ENCODE results near the gene EWSR1.
"Not testable (repeated sequence)": the region's sequence is repeated elsewhere in the genome, so short reads cannot be mapped to it uniquely, and the experiment has no call there.

EWSR1 gene

DNA sequence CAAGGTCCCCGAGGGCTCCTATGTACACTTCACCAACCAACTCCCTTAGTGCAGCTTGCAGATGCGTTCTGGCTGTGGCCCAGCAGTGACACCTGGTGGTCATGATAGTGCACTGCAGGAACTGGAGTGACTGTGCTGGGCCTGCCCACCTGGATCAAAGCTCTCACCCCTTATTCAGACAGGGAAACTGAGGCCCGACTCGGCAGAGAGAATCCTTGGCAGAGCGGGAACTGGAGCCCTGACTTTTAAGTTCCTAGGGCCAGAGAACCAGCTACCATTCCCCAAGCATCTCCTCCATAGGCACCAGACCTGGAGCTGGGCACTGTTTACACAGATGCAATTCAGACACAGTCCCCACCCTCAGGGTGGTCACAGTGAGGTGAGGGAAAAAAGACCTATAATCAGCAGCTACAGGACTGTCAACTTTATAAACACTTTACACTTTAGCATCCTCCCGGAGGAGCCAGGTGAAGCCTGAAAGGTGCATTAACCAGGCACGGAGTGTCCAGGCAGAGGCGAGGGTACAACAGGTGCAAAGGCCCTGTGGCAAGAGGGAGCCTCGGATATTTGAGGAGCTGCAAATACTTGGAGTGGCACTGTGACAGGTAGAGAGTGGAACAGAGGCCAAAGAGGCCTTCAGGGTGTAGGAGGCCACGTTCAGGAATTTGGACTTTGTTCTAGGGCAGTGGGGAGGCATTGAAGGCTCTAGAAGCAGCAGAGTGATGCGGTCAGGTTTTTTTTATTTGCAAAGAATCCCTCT, 22.3 kb upstream of the EWSR1 start:
- peak; percentile 41 for DNase-seq (ENCODE audit: low read depth, low spot score)

GRCh38 chr22:29247891-29248290, 20.2 kb upstream of the EWSR1 start:
- DNase-seq (ENCODE audit: low read depth, low spot score): not testable (repeated sequence)

GRCh38 chr22:29251265-29251664, 16.8 kb upstream of the EWSR1 start:
- no peak for DNase-seq (ENCODE audit: low read depth, low spot score)

DNA sequence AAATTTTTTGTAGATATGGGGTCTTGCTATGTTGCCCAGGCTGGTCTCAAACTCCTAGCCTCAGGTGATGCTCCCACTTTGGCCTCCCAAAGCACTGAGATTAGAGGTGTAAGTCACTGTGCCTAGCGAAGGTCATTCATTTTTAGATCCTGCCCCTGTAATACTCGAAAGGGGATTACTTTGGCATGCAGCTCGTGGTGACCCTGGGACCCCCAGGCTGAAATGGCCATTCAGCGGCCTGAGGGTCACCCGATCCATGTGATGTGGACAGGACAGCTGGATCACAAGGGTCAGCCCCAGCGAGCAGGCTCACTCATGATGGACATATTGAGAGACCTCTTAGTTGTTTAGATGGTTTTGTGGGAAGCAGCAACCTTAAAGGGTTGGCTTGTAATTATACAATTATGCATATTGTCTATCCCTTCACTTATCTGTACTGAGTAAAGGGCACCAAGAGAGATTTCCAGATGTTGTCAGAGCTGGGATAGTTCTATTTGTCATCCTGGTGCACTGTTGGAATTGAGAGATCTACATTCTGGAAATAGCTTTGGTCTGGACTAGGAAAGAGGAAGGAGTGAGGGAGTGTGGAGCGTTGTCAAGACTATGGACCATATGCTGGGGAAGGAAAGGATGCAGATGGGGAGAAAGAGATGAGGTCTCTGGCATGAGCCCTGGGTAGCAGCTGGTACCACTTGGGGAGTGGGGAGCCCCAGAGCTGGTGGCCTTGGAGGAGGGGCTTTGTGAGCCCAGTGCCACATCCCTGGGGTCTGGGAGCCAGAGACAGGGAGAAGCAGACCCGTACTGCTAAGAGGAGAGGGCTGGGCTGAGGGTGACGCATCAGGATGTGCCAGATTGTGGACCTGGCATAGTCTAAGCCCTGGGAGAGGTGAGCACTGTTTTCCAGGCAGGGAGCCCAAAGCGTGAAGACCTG, 15.8 kb upstream of the EWSR1 start:
- DNase-seq (ENCODE audit: low read depth, low spot score): no peak

DNA sequence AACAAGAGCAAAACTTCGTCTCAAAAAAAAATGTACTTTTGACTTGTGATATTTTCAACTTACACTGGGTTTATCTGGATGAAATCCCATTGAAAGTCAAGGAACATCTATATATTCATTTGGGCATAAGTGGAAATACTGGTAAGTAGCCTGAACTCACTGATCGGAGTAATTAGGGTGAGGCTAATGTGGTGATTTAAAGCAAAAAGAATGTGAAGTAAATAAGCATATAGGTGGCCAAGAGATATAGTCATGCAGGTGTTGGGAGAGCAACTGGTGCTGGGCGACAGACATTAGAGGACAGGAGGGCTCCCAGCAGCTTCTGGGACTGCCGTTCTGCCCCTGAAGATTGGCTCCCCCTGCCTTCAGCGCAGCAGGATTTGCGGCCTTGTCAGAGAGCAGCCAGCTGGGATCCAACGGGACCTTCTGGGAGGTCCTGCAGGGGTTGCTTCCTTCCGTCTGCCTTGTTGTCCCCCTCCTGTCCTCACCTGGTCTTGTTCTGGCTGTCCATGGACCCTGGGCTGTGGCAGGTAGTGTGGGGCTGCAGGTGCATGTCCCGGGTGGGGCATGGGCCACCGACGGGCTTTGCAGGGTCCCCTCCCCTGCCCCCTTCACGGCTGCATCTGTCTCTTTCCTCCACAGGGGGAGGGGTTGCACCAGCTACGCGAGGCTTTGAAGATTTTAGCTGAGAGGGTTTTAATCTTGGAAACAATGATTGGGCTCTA, 14.3 kb upstream of the EWSR1 start:
- no peak for DNase-seq (ENCODE audit: low read depth, low spot score)

GRCh38 chr22:29254286-29254660, 13.8 kb upstream of the EWSR1 start:
- no peak for DNase-seq (ENCODE audit: low read depth, low spot score)

GRCh38 chr22:29255064-29255621, 12.9 kb upstream of the EWSR1 start:
- DNase-seq (ENCODE audit: low read depth, low spot score): no peak

DNA sequence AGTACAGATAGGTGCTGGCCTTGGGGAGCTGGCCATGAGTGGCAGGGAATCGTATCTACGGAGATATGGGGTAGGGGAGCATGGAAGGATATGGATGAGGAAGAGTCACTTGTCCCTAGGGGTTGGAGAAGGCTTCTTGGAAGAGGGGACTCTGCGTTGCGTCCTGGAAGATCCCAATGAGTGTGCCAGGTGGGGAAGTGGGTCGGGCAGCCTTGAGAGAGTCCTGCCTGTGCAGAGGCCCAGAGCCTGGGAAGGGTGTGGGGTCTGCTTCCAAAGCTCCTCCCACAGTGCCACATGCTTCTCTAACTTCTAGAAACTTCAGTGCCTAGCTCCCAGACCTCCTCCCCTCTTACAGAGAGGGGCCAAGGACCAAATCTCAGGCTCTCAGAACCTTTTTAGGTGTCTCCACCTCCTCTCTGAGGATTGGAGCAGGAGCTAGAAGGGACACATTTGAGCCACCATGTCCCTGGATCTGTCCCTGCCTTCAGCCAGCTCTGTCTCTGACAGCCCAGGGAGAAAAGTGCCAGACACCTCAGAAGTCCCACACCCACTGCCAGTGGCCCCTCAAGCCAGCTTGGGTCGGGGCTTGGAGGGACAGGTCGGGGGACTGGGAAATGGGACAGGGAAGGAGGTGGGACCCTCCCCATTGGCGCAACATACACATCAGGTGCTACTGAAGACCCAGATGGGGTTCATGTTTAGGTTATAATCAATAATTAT, 11.3 kb upstream of the EWSR1 start:
- DNase-seq (ENCODE audit: low read depth, low spot score): no peak

DNA sequence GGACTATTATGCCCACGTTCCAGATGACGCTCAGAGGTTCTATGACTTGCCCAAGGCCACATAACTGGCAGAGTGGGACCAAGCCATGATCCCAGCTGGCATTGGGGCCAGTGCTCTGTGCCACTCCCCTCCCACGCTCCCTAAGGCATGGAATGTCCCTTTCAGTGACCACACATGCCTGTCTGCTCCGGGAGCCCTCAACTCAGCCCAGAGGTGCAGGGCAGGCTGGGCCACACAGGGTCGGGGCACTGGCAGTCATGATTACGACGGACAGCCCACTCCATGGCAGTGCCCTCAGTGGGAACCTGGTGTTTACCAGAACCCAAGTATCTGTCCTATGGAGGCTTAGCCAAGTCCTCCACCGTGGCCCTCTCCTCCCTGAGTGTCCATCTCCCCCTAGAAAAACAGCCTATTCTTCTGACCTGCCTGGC, 10.3 kb upstream of the EWSR1 start:
- DNase-seq (ENCODE audit: low read depth, low spot score): no peak

- DNase-seq (ENCODE audit: low read depth, low spot score): no peak
Measured at GRCh38 chr22:29258407-29259252, 9.4 kb upstream of the EWSR1 start.

DNA sequence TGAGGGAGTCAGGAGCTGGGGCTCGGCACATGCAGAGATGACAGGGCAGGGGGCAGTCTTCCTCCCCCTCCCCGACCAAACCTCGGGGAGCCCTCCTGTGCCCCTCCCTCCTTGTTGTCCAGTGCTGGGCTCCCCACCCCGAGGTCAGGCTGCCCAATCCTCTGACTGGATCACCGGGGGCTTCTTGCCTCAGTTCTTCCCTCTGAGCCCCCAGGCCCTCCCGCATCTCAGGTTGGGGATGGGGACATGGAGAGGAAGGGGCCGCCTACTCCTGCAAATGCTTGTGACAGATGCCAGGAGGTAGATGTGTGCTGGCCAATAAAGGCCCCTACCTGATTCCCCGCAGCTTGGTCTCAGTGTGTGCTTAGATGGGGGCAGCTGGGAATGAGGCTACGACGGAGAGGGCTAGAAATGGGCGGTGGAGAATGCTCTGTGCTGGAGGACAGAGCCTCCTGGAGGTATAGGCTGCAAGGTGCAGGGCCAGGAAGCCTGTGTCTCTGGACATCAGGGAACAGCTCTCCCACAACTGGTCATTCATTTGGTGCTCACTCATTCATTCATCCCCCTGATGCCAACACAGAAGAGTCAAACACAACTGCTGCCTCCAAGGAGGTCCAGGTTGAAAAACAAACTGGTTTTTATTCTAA, 8.7 kb upstream of the EWSR1 start:
- DNase-seq (ENCODE audit: low read depth, low spot score): no peak

DNA sequence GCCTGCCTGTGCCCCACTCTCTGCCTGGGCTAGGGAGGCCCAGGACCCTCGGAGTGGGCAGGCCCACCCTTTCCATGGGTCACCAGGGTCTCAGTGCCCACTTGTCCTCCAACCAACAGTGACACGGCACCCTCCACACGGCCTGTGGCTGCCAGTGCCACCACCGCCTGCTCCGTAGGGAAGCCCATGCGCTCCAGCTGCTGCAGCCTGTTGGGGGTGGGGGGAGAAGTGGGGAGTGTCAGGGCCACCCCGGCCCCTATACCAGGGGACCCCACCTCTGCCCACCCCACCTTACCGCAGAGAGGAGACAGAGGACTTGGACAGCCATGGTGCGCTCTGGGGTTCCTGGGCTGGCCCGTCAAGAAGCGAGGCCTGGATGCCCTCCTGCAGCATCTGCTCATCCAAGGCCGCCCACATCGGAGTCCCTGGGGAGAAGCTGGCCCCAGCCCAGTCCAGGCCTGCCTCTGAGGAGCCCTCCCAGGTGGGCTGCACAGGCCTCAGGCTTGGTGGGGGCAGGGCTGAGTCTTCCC, 8.0 kb upstream of the EWSR1 start:
- DNase-seq (ENCODE audit: low read depth, low spot score): no peak

DNA sequence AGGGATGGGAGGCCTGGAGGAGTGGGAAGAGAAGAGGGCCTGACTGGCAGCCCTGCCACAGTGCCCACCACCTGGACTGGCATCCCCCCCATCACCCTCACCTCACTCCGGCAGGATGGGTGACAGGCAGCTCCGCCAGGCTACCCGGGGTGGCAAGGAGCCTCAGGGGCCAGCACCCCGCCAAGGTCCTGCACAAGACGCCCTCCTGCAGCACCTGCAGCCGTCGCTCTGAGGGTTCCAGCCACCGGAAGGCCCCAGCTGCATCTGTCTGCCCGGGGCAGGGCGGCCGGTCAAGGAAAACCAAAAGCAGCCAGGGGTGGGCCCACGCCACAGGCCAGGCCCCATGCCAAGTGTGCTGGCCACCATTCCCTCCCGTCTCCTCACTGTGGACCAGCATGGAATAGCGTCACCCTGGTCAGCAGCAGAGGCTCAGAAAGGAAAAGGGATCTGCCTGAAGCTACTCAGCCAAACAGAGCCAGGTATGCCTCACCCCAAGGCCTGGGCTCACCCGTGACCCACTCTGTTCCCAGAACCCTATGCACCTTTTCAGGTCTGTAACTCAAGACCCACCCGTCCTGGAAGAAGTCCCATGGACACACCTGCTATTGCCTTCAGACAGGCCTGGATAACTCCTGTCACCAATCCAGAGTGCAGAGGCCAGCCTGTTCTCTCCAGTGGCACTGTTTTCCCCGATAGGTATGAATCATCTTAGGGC, 7.3 kb upstream of the EWSR1 start:
- no peak for DNase-seq (ENCODE audit: low read depth, low spot score)

- no peak for DNase-seq (ENCODE audit: low read depth, low spot score)
Measured at GRCh38 chr22:29263791-29264276, 4.2 kb upstream of the EWSR1 start.

DNA sequence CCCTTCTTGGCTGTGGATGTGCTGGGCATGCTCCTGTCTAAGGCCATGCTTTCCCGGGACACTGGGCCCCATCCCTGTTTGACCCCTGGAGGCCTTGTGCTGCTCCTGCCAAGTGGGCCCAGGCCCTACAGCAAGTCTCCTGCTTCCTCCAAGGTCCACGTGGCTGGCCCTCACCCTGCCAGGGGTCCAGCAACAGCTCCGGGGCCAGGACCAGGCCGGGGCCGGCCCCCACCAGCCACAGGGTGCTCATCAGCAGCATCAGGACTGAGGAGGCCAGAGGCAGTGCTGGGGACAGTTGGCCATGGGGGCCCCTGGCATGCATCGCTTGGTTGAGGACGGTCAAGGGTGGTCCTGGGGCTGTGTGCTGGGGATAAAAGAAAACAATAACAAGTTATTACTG, 2.8 kb upstream of the EWSR1 start:
- DNase-seq (ENCODE audit: low read depth, low spot score): no peak

DNA sequence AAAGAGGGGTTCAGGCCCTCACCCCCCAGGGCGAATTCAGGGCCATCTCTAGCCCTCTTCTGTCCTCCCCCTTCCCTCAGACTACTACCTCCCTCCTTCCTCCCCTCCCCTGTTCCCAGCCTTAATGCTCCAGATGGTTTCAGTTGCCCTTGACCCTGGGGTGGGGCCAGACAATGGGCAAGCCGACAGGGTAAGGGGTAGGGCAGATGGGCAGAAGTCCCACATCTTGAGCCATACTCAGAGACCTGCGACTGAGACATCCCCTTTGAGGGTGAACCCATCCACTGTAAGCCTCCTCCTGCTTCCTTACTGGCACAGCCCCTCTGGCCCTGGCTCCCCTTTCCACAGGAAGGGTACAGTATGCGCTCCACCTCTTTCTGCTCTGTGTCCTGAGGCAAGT, 2.1 kb upstream of the EWSR1 start:
- DNase-seq (ENCODE audit: low read depth, low spot score): no peak

DNA sequence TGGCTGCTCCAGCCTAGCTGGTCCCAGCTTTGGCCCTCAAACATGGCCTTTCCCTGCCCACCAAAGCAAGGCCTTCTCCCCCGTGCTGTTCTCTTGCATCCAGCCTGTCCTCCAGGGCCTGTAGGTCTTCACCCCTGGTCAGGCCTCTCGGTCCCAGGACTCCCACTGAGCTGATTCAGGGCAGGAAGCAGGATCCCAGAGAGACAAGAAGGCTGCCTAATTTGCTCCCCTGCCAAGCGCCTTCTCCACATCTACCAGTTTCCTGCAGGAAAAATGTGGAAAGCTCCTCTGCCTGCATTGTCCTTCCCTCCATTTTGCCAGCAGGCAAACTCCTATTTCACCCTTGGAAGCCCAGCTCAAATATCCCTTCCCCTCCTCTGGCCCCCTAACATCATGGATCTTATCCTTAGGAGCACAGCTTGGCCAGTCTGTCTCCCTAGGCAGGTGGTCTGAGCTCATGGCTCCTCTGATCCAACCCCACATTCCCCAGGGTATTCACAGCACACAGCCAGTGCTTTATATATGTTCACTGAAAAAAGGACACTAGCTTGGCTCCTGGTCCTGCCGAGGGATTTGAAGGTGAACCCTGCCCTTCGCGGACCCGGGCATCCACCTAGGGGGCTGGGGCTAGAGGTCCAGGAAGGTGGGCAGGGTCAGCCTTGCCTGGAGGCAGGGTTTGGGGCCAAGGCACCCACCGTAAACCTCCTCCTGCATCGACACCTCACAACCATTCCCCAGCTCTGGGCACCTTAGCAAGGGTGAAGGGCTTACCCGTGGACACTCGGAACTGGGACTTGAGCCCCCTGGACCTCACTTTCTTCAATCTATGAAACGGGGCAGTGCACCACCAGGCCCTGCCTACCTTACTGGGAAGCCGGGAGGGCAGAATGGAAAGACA, 1.3 kb upstream of the EWSR1 start:
- DNase-seq (ENCODE audit: low read depth, low spot score): no peak

DNA sequence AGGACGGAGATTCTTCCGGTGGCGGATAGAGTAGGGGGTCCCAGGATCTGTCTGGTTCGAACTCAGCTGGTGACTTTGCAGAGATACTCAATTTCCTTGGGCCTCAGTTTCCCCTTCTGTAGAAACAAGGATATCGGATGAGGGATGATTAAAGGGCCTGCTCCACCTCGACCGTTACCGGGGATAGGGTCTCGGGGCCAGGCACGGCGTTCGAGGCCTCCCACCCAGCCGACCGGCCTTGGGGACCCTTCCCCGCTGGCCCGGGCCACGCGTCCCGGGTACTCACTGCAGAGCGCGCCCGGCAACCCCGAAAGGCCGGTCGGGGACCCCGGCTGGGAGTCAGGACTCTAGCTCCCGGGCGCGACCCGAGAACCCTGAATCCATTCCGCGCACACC, 608 bp upstream of the EWSR1 start:
- DNase-seq (ENCODE audit: low read depth, low spot score): no peak
